Adrenal gland (tissue), 12 donors: ENCODE results near the gene OR10A3. TPM values are rescaled to one million over a fixed set of nuclear protein-coding genes. Genes with fewer than 3 reads are reported as not detected.

ENCODE experiments used
- DNase-seq, 7 donors: peaks; one replicate each; pipeline ENCODE4 v3.0.0-alpha.2; 2019 to 2020
- H3K27ac ChIP-seq, 5 donors: fragments of 200-600 bp; sonication (generic) in 4 of 5; 1 replicate in 3 of 5; 2 replicates in 2 of 5; pipeline versions ENCODE4 v1.5.1 to v1.8.0; 2016 to 2020; ENCODE audit warnings: mild to moderate bottlenecking in 1 of 5
- H3K27me3 ChIP-seq: fragments of 200-600 bp; 2 replicates; pipeline ENCODE4 v1.8.0; 2021
- H3K36me3 ChIP-seq, 2 donors: fragments of 200-600 bp; replicated peaks in 1 of 2; 1 replicate in 1 of 2; 2 replicates in 1 of 2; pipeline versions ENCODE4 v1.5.1 to v1.8.0; 2018 to 2022
- H3K4me1 ChIP-seq, 2 donors: fragments of 200-600 bp; replicated peaks in 1 of 2; 1 replicate in 1 of 2; 2 replicates in 1 of 2; pipeline versions ENCODE4 v1.5.1 to v1.8.0; 2018 to 2021
- H3K4me3 ChIP-seq, 4 donors: fragments of 200-600 bp; sonication (generic) in 3 of 4; one replicate each; pipeline ENCODE4 v1.5.1; 2016 to 2018
- H3K9me3 ChIP-seq, 3 donors: fragments of 200-600 bp; sonication (generic) in 1 of 3; replicated peaks in 1 of 3; 1 replicate in 2 of 3; 2 replicates in 1 of 3; pipeline versions ENCODE4 v1.5.1 to v1.8.0; 2016 to 2021
- CTCF ChIP-seq, 6 experiments: fragments of 450-650 bp in 4 of 6; fragments of 200-600 bp in 2 of 6; sonication (generic) in 1 of 6; IDR thresholded peaks; 1 replicate in 5 of 6; 2 replicates in 1 of 6; pipeline versions ENCODE4 v1.5.1 to v1.8.0; 2016 to 2021; ENCODE audit warnings: antibody characterized with exemption in 6 of 6, mild to moderate bottlenecking in 2 of 6, moderate library complexity in 1 of 6
- POLR2A ChIP-seq, 2 donors: fragments of 450-650 bp; IDR thresholded peaks; one replicate each; pipeline ENCODE4 v1.6.1; 2017; ENCODE audit warnings: antibody characterized with exemption in 2 of 2, mild to moderate bottlenecking in 2 of 2, moderate library complexity in 1 of 2
- WGBS, 4 donors: extraction: QIAGEN DNeasy Blood & Tissue Kit in 2 of 4; methylation state at CpG; one replicate each; pipeline versions ENCODE4 v1.1.5 to v1.1.7; 2013 to 2017; 5-methylcytosine and 5-hydroxymethylcytosine counted together
- intact Hi-C, 2 donors: fragments of 100-400 bp; cut with DNase I; formaldehyde crosslinking; loops; one replicate each; pipeline versions ENCODE4 v1.14.1 to v1.15.0; 2022 to 2023
- polyA plus RNA-seq, 3 donors: library from polyadenylated mRNA; stranded (reverse); fragments of 200-250 nt in 2 of 3; fragments of 350-450 nt in 1 of 3; fragmentation: Illumina TruSeq in 1 of 3; extraction: RNeasy Lipid Tissue Mini Kit (QIAGEN cat#74804) in 1 of 3; gene quantifications; one replicate each; pipeline ENCODE4 v1.2.3, GENCODE V29; 2013 to 2014
- total RNA-seq, 9 donors: library from RNA; depleted of rRNA in 4 of 9; stranded (reverse); fragments of >200 nt in 4 of 9; fragments of 120-200 nt in 1 of 9; fragmentation: NEBNext Ultra II Directional in 1 of 9; extraction: Animal tissue kit (Norgen Biotek cat#: 25700) in 1 of 9; gene quantifications; one replicate each; pipeline versions ENCODE4 v1.1.0 to v1.2.4, GENCODE V29; 2013 to 2023
- donor health status: healthy with polysubstance abuse.
- donor health status: Bipolar disorder and iron deficiency.
- donor health status: DM: yes; HTN: yes; CAD: no.
- donor health status: DM: no; HTN: no; CAD: no.
- donor health status: DM: no; HTN: no; CAD: no.
- donor health status: DM: yes; HTN: yes; CAD: no.

OR10A3 gene
- total and polyA plus RNA-seq, 12 donors = not detected

GRCh38 chr11:7982582-7983119, 41.1 kb upstream of the OR10A3 start:
- no peaks in the 10 kb centered on the region for H3K36me3 ChIP-seq
- no peaks in the 10 kb centered on the region for H3K9me3 ChIP-seq
- no peak for DNase-seq
- TF ChIP-seq POLR2A (IDR thresholded peaks at IDR 0.05) (no peak), CTCF (IDR thresholded peaks at IDR 0.05) (no peak)
- no peak overlapping the region for H3K27ac ChIP-seq
- intact Hi-C loops = loop anchor here (5.0 to 10.0 kb wide), 3 partner anchors 90 to 288 kb away; no protein-coding TSS in a partner anchor
- no peak overlapping the region for H3K4me3 ChIP-seq
- H3K27me3 ChIP-seq = no peaks in the 10 kb centered on the region
- peaks cover 0 to 6% of the 10 kb centered on the region in 2 donors for H3K4me1 ChIP-seq
- 56 to 71% (median 58%) methylated on average over 1 of the region's 1 CpG for WGBS, 4 donors

- H3K4me1 ChIP-seq = peaks cover 0 to 3% of the 10 kb centered on the region in 2 donors
- no peak overlapping the region for H3K27ac ChIP-seq
- H3K36me3 ChIP-seq = no peaks in the 10 kb centered on the region
- no peaks in the 10 kb centered on the region for H3K9me3 ChIP-seq
- no peaks in the 10 kb centered on the region for H3K27me3 ChIP-seq
- WGBS, 4 donors = 52 to 62% (median 55%) methylated on average over 1 of the region's 1 CpG
- intact Hi-C loops = loop anchor here (5.0 to 10.0 kb wide), 3 partner anchors 89 to 287 kb away; no protein-coding TSS in a partner anchor
- DNase-seq = no peak
- TF ChIP-seq POLR2A (IDR thresholded peaks at IDR 0.05) (no peak), CTCF (IDR thresholded peaks at IDR 0.05) (no peak)
- H3K4me3 ChIP-seq = no peak overlapping the region
Measured at GRCh38 chr11:7981619-7982157, 40.2 kb upstream of the OR10A3 start.

- no peaks in the 10 kb centered on the region for H3K4me1 ChIP-seq
- H3K4me3 ChIP-seq = no peak overlapping the region
- DNase-seq = no peak
- no peaks in the 10 kb centered on the region for H3K36me3 ChIP-seq
- intact Hi-C loops = no loop called here
- TF ChIP-seq POLR2A (IDR thresholded peaks at IDR 0.05) (no peak), CTCF (IDR thresholded peaks at IDR 0.05) (no peak)
- no peak overlapping the region for H3K27ac ChIP-seq
- no peaks in the 10 kb centered on the region for H3K9me3 ChIP-seq
- 53 to 73% (median 58%) methylated on average over 5 of the region's 5 CpGs for WGBS, 4 donors
- no peaks in the 10 kb centered on the region for H3K27me3 ChIP-seq
Measured at GRCh38 chr11:7977232-7977917, 35.9 kb upstream of the OR10A3 start.

- no peak overlapping the region for H3K4me3 ChIP-seq
- no peak for DNase-seq
- no peak overlapping the region for H3K27ac ChIP-seq
- H3K27me3 ChIP-seq = no peaks in the 10 kb centered on the region
- intact Hi-C loops = no loop called here
- no peaks in the 10 kb centered on the region for H3K9me3 ChIP-seq
- H3K4me1 ChIP-seq = no peaks in the 10 kb centered on the region
- H3K36me3 ChIP-seq = no peaks in the 10 kb centered on the region
- WGBS, 4 donors = 64 to 82% (median 74%) methylated on average over 2 of the region's 2 CpGs
- no peak for TF ChIP-seq CTCF (IDR thresholded peaks at IDR 0.05)
- no peak for TF ChIP-seq POLR2A (IDR thresholded peaks at IDR 0.05)
Measured at GRCh38 chr11:7974668-7975067, 33.2 kb upstream of the OR10A3 start.
